Naive thymus-derived CD4-positive, alpha-beta T cell (primary cell): ENCODE results near the gene IL26. TPM values are rescaled to one million over a fixed set of nuclear protein-coding genes. Genes with fewer than 3 reads are reported as not detected.

Experiments
- ATAC-seq: fragments of 150-1000 bp; cut with Tn5 transposase; 2 replicates; pipeline ENCODE4 v1.10.0; 2021; ENCODE audit warnings: mild to moderate bottlenecking, moderate library complexity
- CTCF ChIA-PET: fragments of 350-600 bp; sonication (Branson Sonifier 250); formaldehyde crosslinking; loops from one replicate; lab custom pipeline; 2021; ENCODE audit warnings: antibody characterized with exemption; lab: Charles Lee
- POLR2A ChIA-PET: fragments of 350-600 bp; sonication (Branson Sonifier 250); formaldehyde crosslinking; loops from one replicate; lab custom pipeline; 2021; ENCODE audit warnings: antibody characterized with exemption, inconsistent platforms; lab: Charles Lee
- DNase-seq, 9 donors: peaks; one replicate each; pipeline versions ENCODE4 v3.0.0 to v3.0.0-alpha.2; 2020 to 2022; ENCODE audit warnings: mixed read lengths in 1 of 9
- H3K27ac ChIP-seq: one replicate; pipeline ENCODE4 v1.7.0; 2013; ENCODE audit warnings: mild to moderate bottlenecking, low read depth, low read length, moderate library complexity
- H3K27me3 ChIP-seq, 2 donors: one replicate each; pipeline ENCODE4 v1.7.0; 2013; ENCODE audit warnings: low read length in 2 of 2, mild to moderate bottlenecking in 2 of 2, moderate library complexity in 2 of 2; ENCODE audit not compliant: control insufficient read depth in 2 of 2, insufficient read depth in 2 of 2
- H3K36me3 ChIP-seq, 3 experiments: 1 replicate in 2 of 3; 2 replicates in 1 of 3; pipeline ENCODE4 v1.7.0; 2013; ENCODE audit warnings: low read length in 3 of 3, mild to moderate bottlenecking in 3 of 3, moderate library complexity in 1 of 3; ENCODE audit not compliant: insufficient read depth in 3 of 3, control insufficient read depth in 2 of 3
- H3K4me1 ChIP-seq, 2 donors: one replicate each; pipeline ENCODE4 v1.7.0; 2013; ENCODE audit warnings: low read length in 2 of 2, mild to moderate bottlenecking in 2 of 2, moderate library complexity in 1 of 2; ENCODE audit not compliant: control insufficient read depth in 2 of 2, insufficient read depth in 2 of 2
- H3K4me3 ChIP-seq: 2 replicates; pipeline ENCODE4 v1.7.0; 2013; ENCODE audit warnings: mild to moderate bottlenecking, low read length
- H3K9me3 ChIP-seq, 3 experiments: 1 replicate in 2 of 3; 2 replicates in 1 of 3; pipeline ENCODE4 v1.7.0; 2013; ENCODE audit warnings: low read length in 3 of 3; ENCODE audit not compliant: control insufficient read depth in 2 of 3
- H3K27ac Mint-ChIP-seq, 9 donors: one replicate each; pipeline ENCODE4 v1.8.0; 2020 to 2022; ENCODE audit warnings: mixed read lengths in 9 of 9, mild to moderate bottlenecking in 8 of 9, moderate library complexity in 5 of 9, inconsistent platforms in 2 of 9
- H3K27me3 Mint-ChIP-seq, 5 donors: one replicate each; pipeline ENCODE4 v1.8.0; 2021 to 2022; ENCODE audit warnings: mixed read lengths in 5 of 5, mild to moderate bottlenecking in 1 of 5
- H3K36me3 Mint-ChIP-seq, 5 donors: one replicate each; pipeline ENCODE4 v1.8.0; 2020 to 2022; ENCODE audit warnings: mixed read lengths in 5 of 5, mild to moderate bottlenecking in 3 of 5, inconsistent platforms in 1 of 5
- H3K4me1 Mint-ChIP-seq, 7 donors: one replicate each; pipeline ENCODE4 v1.8.0; 2020 to 2022; ENCODE audit warnings: mixed read lengths in 7 of 7, mild to moderate bottlenecking in 3 of 7, inconsistent platforms in 1 of 7
- H3K4me3 Mint-ChIP-seq, 10 donors: one replicate each; pipeline ENCODE4 v1.8.0; 2020 to 2022; ENCODE audit warnings: mild to moderate bottlenecking in 10 of 10, mixed read lengths in 10 of 10, moderate library complexity in 6 of 10, inconsistent platforms in 2 of 10
- H3K9me3 Mint-ChIP-seq, 11 donors: one replicate each; pipeline ENCODE4 v1.8.0; 2020 to 2022; ENCODE audit warnings: mixed read lengths in 11 of 11, mild to moderate bottlenecking in 4 of 11, inconsistent platforms in 1 of 11, moderate library complexity in 1 of 11
- intact Hi-C, 2 donors: fragments of 100-400 bp; cut with micrococcal nuclease; formaldehyde crosslinking; loops; one replicate each; pipeline ENCODE4 v1.15.1; 2023
- polyA plus RNA-seq, 2 donors: library from polyadenylated mRNA; unstranded; fragments of 300-500 nt; fragmentation: Illumina TruSeq; gene quantifications; one replicate each; pipeline ENCODE4 v1.2.3, GENCODE V29; 2021
- total RNA-seq, 6 experiments: library from RNA in 5 of 6; stranded (reverse) in 5 of 6; gene quantifications; 1 replicate in 5 of 6; 2 replicates in 1 of 6; pipeline ENCODE4 v1.2.3 and lab custom pipeline; 2021 to 2026

The IL26 gene
- total and polyA plus RNA-seq, 7 experiments from 2014 or later = 4.5 TPM; not detected in 6

GRCh38 chr12:68245180-68246021 is 19.8 kb upstream of the IL26 start:
- POLR2A ChIA-PET = interaction anchor here (0.6 kb wide), 1 partner anchor 8 kb away, joined by 3 read pairs; no protein-coding TSS in a partner anchor
- DNase-seq (no peak), ATAC-seq (no peak)
- no peaks in the 10 kb centered on the region for H3K36me3 ChIP-seq
- Mint-ChIP-seq H3K27ac (no peak overlapping the region), H3K27me3 (peaks cover 0 to 29% (median 0%) of the 10 kb centered on the region in 5 donors), H3K9me3 (peaks cover 0 to 4% (median 0%) of the 10 kb centered on the region in 11 donors), H3K4me3 (no peak overlapping the region), H3K4me1 (peaks cover 8 to 29% (median 10%) of the 10 kb centered on the region in 7 donors), H3K36me3 (peaks cover 0 to 24% (median 0%) of the 10 kb centered on the region in 5 donors)
- CTCF ChIA-PET = interaction anchor here (0.6 kb wide), 1 partner anchor 65 kb away, joined by 3 read pairs; no protein-coding TSS in a partner anchor
- no peaks in the 10 kb centered on the region for H3K9me3 ChIP-seq
- H3K4me3 ChIP-seq = no peak overlapping the region
- no peak overlapping the region for H3K27ac ChIP-seq
- no peaks in the 10 kb centered on the region for H3K27me3 ChIP-seq
- intact Hi-C loops = no loop called here
- H3K4me1 ChIP-seq = peaks cover 11% of the 10 kb centered on the region in 2 donors

- ChIA-PET POLR2A (interaction anchor here (1.0 kb wide), 1 partner anchor 8 kb away, joined by 3 read pairs; no protein-coding TSS in a partner anchor), CTCF (interaction anchor here (1.0 kb wide), 1 partner anchor 71 kb away, joined by 5 read pairs; no protein-coding TSS in a partner anchor)
- Histone ChIP-seq H3K4me3 (no peak overlapping the region), H3K9me3 (no peaks in the 10 kb centered on the region), H3K27ac (no peak overlapping the region), H3K27me3 (no peaks in the 10 kb centered on the region), H3K4me1 (peaks cover 11 to 16% of the 10 kb centered on the region in 2 donors), H3K36me3 (no peaks in the 10 kb centered on the region)
- DNase-seq = no peak
- no peak for ATAC-seq
- peaks cover 0 to 22% (median 0%) of the 10 kb centered on the region in 5 donors for H3K36me3 Mint-ChIP-seq
- peaks cover 0 to 8% (median 0%) of the 10 kb centered on the region in 11 donors for H3K9me3 Mint-ChIP-seq
- no peak overlapping the region for H3K27ac Mint-ChIP-seq
- H3K27me3 Mint-ChIP-seq = peaks cover 0 to 13% (median 0%) of the 10 kb centered on the region in 5 donors
- no peak overlapping the region for H3K4me3 Mint-ChIP-seq
- intact Hi-C loops = loop anchor here (5.0 kb wide), 3 partner anchors 50 to 445 kb away; partner anchors contain the start of gene NUP107 (in 1 of the 2)
- peaks cover 18 to 47% (median 20%) of the 10 kb centered on the region in 7 donors for H3K4me1 Mint-ChIP-seq
Observed at GRCh38 chr12:68242777-68243176, 17.2 kb upstream of the IL26 start.

- peak; percentile 93 for ATAC-seq
- H3K27me3 Mint-ChIP-seq = no peaks in the 10 kb centered on the region
Observed at GRCh38 chr12:68240975-68241374, 15.4 kb upstream of the IL26 start.

GRCh38 chr12:68240079-68240478 is 14.5 kb upstream of the IL26 start:
- ChIA-PET POLR2A (no interaction called here), CTCF (interaction anchor here (1.0 kb wide), 1 partner anchor 81 kb away, joined by 3 read pairs; no protein-coding TSS in a partner anchor)
- H3K27ac Mint-ChIP-seq = peak overlapping the region; percentile 80 to 97 (median 91)
- Histone ChIP-seq H3K27ac (peak overlapping the region; percentile 25), H3K36me3 (no peaks in the 10 kb centered on the region), H3K9me3 (no peaks in the 10 kb centered on the region), H3K4me1 (peaks cover 23 to 32% of the 10 kb centered on the region in 2 donors), H3K4me3 (no peak overlapping the region), H3K27me3 (no peaks in the 10 kb centered on the region)
- peaks cover 0 to 9% (median 0%) of the 10 kb centered on the region in 11 donors for H3K9me3 Mint-ChIP-seq
- H3K4me1 Mint-ChIP-seq = peaks cover 33 to 68% (median 45%) of the 10 kb centered on the region in 7 donors
- intact Hi-C loops = loop anchor here (2.0 to 5.0 kb wide), 8 partner anchors 21 to 447 kb away; partner anchors contain the start of gene NUP107 (in 1 of the 2)
- no peak for DNase-seq
- H3K4me3 Mint-ChIP-seq = peak overlapping the region in 3 of 10 donors; percentile 3 to 86 (median 19)
- peaks cover 0 to 26% (median 4%) of the 10 kb centered on the region in 5 donors for H3K36me3 Mint-ChIP-seq
- H3K27me3 Mint-ChIP-seq = no peaks in the 10 kb centered on the region
- no peak for ATAC-seq

More at GRCh38 chr12:68240975-68241374, 15.4 kb upstream of the IL26 start:
- Mint-ChIP-seq H3K4me1 (peaks cover 28 to 62% (median 38%) of the 10 kb centered on the region in 7 donors), H3K27ac (peak overlapping the region; percentile 80 to 97 (median 91)), H3K9me3 (peaks cover 0 to 9% (median 0%) of the 10 kb centered on the region in 11 donors), H3K4me3 (peak overlapping the region; percentile 59 to 86 (median 67)), H3K36me3 (peaks cover 0 to 26% (median 4%) of the 10 kb centered on the region in 5 donors)
- Histone ChIP-seq H3K9me3 (no peaks in the 10 kb centered on the region), H3K36me3 (no peaks in the 10 kb centered on the region), H3K27ac (peak overlapping the region; percentile 54), H3K4me1 (peaks cover 23 to 32% of the 10 kb centered on the region in 2 donors), H3K4me3 (no peak overlapping the region), H3K27me3 (no peaks in the 10 kb centered on the region)
- CTCF ChIA-PET = interaction anchor here (0.9 kb wide), 1 partner anchor 11 kb away, joined by 3 read pairs; no protein-coding TSS in a partner anchor
- POLR2A ChIA-PET = interaction anchor here (0.5 to 1.4 kb wide), 2 partner anchors 9 to 50 kb away, joined by 3 to 6 read pairs; no protein-coding TSS in a partner anchor
- peak in 8 of 9 donors; percentile 40 to 71 (median 60) for DNase-seq
- intact Hi-C loops = loop anchor here (1.0 to 5.0 kb wide), 9 partner anchors 18 to 446 kb away; partner anchors contain the start of gene NUP107 (in 1 of the 2)

- H3K36me3 ChIP-seq = no peaks in the 10 kb centered on the region
- ChIA-PET CTCF (interaction anchor here (0.7 to 1.0 kb wide), 3 partner anchors 16 to 81 kb away, joined by 3 read pairs; no protein-coding TSS in a partner anchor), POLR2A (interaction anchor here (0.6 kb wide), 1 partner anchor 244 kb away, joined by 3 read pairs; no protein-coding TSS in a partner anchor)
- Mint-ChIP-seq H3K27me3 (no peaks in the 10 kb centered on the region), H3K4me1 (peaks cover 33 to 75% (median 51%) of the 10 kb centered on the region in 7 donors), H3K27ac (peak overlapping the region in 8 of 9 donors; percentile 15 to 97 (median 92)), H3K9me3 (peaks cover 0 to 9% (median 0%) of the 10 kb centered on the region in 11 donors), H3K4me3 (no peak overlapping the region), H3K36me3 (peaks cover 0 to 28% (median 4%) of the 10 kb centered on the region in 5 donors)
- H3K27ac ChIP-seq = no peak overlapping the region
- intact Hi-C loops = loop anchor here (5.0 to 10.0 kb wide), 2 partner anchors 505 to 568 kb away; partner anchors contain the start of genes MDM2 (in 1 of the 2) and SLC35E3 (in 1 of the 2)
- no peak for ATAC-seq
- no peak for DNase-seq
- peaks cover 23 to 32% of the 10 kb centered on the region in 2 donors for H3K4me1 ChIP-seq
- H3K27me3 ChIP-seq = no peaks in the 10 kb centered on the region
- no peak overlapping the region for H3K4me3 ChIP-seq
- no peaks in the 10 kb centered on the region for H3K9me3 ChIP-seq
Observed at GRCh38 chr12:68239309-68239982, 13.8 kb upstream of the IL26 start.
